SKM-1 treated with dmso at 0.1 percent for 144 hours (cell line): Measurements from ENCODE around the gene CXCR6.

Experiments
- DNase-seq: peaks from one replicate; lab custom pipeline; 2025; ENCODE audit not compliant: unreplicated experiment; lab: John Stamatoyannopoulos, UW

Gene CXCR6

DNA sequence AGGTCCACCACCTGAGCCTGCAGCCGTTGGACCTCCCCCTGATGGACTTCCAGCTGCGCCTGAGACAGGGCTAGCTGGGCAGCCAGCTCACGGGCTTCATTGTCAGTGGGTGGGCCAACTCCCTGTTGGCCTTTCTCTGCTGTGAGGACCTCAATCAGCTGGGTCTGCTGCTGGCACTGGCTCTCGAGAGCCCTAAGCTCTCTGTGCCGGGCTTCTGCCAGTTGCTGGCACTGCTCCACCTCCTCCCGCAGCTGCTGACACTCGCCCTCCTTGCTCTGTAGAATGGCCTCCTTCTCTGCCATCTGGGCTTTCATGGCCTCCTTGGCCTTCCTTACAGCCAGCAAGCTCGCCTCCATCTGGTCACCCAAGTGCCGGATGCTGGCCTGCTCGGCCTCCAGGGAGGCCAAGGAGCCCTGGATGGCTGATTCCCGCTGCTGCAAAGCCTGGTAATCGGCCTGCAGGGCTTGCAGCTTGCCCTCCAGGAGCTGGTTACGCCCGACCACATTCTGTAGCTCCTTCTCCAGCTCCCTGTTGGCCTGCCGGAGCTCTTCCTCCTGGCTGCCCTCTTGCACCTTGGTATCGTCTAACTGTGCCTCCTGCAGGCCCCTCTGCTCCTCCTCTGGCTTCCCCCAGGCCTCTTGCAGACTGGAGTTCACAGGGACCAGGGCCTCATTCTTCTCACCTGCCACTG, 23.8 kb downstream of the CXCR6 start:
- DNase-seq, result no peak

DNA sequence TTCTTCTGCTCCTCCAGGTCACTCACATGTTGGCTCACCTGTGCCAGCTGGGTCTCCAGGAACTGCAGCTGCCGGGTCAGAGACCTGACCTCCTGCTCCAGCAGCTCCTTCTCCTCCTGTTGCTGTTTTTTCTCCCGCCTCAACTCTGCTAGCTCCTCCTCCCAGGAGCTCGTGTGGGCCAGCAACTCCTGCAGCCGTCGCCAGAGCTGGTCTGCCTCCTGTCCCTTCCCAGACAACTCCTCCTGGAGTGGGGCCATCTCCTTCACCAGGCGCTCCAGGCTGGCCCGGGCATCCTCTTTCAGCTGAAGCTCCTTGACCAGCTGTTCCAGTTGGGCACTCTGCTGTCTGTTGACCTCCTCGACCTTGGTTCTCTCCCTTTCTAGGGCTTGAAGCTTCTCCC, 24.5 kb downstream of the CXCR6 start:
- DNase-seq, result no peak

DNA sequence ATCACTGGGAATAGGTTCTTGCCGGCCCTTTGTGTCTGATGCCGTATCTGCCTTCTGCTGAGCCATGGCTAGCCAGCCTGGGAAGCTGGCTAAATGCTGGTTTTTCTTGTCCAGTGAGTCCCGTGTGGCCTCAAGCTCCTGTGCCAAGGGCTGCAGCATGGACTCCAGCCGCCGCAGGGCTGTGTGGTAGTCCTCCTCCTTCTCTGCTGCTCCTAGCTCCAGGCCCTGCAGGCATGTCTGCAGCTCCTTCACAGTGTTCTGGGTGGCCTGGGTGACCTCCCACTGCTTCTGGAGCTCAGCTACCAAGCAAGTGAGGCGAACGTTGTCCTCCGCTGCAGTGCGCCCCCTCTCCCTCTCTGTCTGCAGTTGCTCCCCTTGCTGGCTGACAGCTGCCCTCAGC, 24.9 kb downstream of the CXCR6 start:
- no peak for DNase-seq

DNA sequence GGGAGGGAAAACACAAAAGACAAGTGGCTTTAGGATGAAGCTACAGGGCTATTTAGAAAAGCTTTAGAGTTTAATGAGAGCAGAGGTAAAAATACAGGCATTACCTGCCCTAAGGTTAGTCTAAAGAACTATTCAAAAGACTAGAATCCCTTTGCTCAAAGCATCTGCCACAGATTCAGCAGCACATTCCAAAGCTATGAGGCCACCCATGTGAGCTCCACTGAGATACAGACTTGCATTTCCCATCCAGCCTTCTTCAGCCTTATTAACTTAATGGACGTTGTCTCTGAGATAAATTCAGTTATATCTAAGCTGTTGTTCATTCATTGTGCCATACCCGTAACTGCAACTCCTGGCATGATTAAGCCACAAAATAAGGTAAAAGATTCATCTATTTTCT, 25.4 kb downstream of the CXCR6 start:
- no peak for DNase-seq

DNA sequence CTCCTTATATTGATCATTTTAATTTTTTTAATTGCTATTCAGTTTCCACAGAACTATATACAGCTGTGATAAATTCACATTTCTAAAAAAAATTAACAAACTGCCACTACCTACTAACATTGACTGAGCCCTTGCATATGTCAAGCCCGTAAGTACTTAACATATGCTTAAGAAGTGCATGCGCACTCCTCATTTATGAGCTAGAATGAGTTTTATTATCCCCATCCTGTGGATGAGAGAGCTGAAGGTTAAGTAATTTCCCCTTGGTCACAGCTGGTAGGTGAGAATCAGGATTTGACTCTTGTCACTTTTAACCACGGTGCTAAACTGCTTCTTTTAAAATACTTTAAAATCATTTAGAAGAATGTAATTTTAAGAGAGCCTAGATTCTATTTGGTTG, 25.9 kb downstream of the CXCR6 start:
- DNase-seq, result no peak

DNA sequence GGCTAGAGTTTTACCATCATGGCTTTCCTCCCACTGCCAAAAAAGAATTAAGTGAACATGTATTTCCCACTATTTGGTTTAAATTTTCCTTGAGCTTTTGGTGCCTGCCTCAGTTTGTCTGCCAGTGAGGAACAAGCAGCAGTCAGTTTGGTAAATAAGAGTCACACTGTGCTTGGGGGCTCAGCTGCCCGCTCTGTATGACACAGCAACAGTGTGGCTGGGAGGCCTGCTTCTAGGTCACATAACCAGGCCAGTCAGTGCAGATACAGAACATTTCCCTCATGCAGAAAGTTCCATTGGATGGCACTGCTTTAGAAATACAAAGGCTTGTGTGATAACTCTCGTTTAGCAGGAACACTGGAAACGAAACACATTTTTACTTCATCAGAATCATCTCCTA, 26.7 kb downstream of the CXCR6 start:
- DNase-seq, result no peak

DNA sequence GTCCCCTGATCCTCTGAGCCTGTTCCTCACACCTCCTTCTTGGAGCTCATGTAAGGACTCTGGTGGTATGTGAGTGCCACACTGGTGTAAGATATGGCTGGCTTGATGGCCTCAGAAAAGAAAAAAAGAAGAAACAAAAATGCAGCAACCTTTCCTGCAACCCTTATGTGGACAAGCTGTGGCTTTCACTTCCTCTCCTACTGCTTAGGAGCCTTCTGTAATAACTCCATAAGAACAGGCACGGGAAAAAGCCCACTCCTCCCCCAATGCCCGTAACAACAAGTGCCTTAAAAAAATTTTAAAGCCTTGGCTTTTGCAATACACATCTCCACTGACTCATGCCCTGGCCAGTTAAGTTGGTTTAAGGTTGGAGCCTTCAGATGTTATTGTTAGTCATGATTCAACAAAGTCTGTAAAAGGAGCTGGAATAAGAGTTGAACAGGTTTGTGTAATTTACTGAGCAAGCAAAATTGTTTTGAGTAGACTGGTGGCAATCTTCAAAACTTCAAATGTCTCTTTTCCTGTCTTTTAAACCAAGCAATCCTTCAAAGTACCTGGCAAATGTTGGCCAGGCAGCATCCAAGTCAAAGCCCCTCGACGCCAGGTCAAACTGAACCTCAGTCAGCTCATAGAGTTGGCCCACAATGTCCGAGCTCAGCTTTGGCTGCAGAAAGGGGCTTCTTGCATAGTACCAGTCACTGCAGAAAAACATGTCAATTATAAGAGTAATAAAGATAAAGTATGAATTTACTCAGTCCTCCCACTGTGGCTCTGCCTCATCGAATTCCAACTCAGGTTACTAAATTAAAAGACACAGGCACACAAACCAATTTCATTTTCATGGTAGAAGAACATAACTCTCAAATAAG, 29.5 kb downstream of the CXCR6 start:
- DNase-seq, result peak; percentile 97

DNA sequence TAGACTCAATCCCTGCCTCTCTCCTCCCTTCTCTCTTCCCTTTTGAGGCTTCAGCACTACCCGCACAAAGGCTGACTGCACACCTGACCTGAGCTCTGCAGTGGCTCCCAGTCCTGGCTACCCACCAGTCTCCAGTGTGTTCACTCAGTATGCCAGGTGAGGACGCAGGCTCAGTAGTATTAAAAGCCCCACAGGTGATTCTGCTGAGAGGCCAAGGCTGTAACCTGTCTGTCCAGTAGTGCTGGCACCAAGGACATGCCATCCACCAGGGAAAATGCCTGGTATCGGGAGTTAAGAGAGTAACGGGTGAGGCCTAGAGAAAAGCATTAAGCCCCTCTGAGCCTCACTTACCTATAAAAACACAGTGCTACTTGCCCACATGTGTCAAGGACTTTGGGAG, 31.4 kb downstream of the CXCR6 start:
- DNase-seq, result no peak

DNA sequence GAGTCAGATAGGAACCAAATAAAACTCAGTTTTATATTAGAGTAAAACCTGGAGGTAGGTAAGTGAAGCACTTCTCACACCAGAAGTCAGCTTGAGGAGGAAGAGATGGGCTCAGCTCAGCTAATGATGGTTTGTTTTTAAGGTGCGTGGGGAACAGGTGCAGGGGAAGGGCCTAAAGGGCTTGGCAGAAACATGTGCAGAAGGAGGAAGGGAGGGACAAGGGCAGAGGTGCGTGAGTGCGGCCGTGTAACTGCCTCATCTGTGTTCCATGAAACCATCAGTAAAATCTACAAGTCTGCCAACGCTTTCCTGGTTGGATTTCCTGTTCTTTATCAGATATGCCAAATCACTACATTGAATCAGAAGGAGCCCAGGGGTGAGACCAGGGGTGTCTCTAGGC, 32.4 kb downstream of the CXCR6 start:
- no peak for DNase-seq

DNA sequence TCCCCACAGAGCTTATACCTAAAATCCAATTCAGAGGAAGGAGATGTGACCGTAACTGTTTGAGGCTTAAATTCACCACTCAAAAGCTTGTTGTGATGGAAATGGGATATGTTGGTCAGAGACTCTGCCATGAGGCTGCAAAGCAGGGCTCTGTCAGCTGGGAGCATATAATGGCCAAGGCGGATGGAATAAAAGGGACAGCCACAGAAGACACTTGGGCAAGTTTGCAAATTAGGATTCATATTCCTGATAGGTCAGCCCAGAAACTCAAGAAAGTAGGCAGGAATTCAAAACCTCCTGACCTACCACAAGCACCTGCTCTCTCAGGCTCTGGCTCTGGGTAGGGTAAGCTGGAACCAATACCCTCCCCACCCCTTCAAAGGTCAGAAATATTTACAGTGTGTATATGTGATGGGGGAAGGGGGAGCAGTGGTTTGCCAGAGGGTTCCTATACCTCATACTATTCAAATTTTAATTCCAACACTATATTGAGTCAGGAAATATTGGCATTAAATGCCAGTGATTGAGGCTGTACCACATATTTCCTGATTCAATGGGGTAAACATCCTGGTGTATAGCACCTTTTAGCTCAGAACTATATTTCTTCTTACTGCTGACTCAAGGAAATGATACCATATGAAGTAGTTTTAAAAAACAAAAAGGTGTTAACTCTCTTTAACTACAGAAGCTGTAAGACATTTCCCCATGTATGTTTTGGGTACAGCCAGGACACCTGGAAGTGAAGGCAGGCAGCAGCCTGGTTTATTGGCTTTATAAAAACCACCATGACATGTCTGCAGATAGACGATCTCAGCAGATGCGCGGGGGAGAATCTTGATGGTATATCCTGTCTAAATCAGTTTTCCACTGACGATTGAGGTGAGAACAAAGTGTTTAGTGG, 33.2 kb downstream of the CXCR6 start:
- no peak for DNase-seq

DNA sequence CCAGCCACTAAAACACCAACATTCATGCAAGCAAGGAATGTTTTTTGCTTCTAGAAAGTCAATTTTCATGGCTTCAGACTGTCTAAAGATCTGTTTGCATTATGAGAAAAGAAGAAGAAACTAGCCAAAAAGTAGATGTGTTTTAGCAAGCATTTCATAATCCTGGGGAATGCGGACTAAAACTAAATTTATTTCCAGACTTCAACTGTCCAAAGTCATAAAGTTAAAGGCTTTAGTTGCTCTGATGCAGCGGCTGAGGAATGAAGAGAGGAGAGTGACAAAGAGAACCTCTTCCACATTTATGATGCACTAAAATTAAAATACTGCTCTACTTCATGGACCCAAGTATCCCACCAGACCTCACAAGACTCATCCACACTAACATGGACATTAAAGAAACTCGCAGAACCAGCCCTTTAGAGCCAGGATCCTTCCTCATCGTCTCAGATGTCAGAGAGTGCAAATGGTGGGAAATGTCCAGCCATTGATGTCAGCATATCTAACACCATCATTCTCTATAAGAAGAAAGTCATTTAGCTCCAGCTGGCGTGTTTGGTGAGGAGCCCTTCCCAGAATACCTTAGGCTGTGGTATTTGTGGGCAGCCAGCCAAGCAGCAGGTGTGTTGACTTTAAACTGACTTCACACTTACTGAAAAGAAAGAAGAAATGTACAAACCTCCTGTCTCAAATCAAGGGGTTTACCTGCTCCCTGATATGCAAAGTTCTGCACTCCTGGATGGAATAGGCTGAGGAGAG, 34.9 kb downstream of the CXCR6 start:
- DNase-seq, result no peak

DNA sequence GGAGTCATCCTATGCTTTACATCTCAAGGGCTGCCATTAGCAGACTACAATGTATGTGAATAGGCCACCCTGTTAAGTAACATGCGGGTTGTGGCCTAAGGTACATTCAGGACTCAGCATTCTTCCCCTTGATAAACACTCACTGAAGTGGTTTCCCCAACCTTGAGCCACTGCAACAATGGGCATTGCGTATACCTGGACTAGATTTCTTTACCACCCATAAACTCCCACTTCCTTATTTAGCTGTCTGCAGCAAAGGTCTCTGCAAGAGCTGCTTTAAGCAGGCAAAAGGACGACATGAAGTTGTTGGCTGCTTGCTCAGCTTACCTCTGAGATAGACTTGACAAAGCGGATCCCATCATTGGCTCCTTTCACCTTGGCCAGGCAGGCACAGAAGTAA, 36.1 kb downstream of the CXCR6 start:
- peak; percentile 78 for DNase-seq

DNA sequence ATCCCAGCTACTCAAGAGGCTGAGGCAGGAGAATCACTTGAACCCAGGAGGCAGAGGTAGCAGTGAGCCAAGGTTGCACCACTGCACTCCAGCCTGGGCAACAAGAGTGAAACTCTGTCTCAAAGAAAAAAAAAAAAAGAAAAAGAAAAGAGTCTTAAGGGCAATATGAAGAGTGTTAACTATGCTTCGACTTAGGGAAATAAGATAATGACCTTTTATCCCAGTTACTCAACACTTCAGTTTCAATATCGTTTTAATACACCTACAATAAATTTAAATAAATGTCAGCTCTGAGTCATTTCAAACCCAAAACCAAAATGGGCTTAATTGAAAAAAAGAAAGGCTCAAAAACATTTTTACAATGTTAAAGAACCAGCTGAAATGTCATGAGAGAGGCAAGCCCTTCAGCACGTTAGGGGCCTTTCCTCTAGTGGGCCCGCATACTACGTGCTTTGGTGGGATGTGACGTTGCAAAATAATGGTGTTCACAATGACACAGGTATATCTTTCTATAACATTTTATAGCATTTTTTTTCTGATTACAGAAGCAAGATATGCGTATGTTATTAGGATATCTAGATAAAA, 37.1 kb downstream of the CXCR6 start:
- DNase-seq, result no peak

DNA sequence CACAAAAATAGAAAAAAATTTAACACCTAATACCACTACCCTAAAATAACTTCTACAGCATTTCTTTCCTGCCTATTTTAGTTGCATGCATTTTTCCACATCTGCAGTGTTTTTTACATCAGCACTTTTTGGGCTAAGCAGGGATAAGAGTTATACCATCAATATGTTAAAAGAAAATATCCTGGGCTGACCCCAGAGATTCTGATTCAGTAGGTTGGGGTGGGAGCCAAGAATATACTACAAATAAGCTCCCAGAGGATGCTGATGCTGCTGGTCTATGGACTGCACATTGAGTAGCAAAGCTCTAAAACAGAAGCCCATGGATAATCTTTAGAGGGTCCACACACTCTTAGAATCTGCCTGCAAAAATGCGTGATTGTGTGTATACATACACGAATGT, 37.6 kb downstream of the CXCR6 start:
- DNase-seq, result no peak

DNA sequence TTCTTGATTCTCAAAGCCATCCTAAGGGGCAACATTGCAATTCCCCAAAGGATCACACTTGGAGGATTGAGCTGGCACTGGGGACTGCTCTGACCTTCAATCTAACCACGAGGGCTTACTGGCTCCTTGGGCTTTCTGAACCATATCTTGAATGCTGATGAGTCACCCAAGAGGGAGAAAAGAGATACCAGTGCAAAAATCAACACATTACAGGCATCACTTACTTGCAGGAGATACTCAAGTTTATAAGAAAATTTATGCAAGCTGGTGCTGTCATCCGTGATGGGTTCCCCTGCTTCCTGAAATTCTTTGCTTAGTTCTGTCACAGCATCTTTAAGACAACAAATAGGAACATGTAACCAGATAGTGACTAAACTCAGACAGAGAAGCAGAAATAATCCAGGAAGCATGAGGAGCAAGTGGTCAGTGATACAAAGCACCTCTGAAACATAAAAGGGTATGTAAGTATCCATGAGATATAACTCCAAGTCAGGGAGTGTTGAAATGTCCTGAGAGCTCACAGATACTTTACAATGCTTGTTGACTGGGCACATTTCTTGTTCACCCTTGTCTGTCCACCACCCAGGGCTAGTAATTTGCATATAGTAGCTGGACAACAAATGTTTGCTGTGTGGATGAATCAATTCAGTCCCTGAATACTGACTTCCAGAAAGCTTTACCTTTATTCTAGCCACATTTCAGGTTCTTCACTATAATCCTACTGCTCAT, 38.2 kb downstream of the CXCR6 start:
- no peak for DNase-seq

DNA sequence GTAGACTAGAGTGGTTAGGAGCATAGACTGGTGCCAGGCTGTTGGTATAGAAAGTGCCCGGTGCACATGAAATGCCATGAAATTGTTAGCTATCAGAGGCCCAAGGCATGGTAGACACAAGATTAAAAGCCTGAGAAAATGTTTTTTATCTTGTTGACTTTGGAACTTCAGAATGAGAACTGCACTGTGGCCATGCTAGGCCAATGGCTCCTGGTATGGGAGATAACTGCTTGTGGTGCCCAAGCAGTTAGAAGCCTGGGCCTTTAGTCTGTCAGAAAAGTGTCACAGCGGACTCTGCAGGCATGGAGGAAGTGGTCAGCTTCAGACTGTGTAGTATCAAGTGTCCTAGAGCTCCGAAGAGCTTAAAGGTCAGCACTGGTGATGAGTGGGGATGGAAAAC, 40.5 kb downstream of the CXCR6 start:
- no peak for DNase-seq

DNA sequence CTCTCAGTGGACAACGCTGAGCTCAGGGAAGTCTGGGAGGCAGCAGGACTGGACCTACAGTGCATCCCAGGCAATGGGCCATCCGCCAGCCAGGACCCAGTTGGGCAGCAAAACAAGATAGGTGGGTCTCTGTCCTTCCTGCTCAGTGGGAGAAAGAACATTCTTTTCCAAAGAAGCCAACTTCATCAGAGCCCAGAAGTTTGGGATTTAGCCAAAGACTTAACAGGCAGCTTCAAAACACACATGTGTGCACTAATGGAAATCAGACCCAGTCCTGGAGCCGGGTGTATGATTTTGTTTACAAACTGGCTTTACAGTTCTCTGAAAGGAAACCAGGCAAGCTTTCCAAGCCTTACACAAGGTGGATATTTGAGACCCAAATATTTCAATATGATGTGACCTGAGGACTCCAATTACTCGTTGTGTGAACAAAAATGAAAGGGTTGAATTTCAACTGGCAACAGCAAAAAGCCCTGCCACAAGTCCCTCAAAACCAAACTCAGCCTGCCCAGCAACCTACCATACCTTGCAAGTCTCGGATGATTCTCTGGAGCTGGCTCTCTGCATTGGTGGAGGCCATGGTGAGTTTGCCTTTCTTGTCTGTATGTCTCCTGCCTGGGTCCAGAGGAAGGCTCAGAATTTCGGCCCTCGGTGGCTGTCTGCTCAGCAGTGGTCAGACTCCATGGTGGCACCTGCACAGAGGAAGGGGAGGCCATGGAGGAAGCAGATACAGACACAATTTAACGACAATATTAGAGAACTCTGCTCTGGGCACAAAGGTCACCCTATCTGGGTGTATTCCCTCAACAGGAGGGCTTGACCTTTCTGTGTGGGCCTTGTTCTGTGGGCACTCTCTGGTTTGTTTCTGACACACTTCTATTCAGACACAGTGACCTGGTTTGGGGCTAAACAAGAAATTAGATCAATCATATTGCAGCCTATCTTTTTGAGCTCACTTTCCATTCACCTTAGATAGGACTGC, 41.4 kb downstream of the CXCR6 start:
- no peak for DNase-seq

DNA sequence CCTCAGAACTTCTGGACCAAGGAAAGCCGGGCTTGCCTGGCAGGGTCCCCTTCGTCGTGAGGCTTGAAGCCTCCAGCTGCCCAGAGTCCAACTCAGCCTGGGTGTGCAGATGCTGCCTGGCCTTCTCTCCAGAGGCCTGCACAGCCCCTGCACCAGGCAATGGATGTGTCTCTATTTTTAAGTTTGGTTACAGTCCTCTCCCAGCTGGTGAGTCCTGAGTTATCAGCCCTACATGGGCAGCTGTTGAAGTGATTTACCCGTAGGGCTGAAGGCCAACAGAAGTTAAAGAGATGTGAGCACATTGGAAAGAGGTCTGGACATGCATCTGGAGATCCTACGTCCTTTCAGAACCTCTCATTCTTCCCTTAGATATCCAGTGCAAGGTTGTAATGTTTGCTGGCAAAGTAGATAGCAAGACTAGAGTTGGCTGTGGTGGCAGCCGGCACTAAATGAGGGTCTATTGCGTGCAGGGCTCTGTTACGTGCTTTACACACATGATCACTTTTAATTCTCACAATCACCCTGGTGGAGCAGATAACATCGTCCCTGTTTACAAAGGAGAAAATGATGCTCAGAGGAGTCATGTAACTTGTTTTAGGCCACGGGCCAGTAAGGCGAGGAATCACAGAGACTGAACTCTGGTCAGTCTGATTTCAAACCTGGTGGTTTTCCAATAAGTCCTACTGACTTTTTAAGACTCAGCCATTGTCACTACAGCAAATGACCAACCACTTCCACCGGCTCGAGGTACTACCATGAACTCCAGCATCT, 42.5 kb downstream of the CXCR6 start:
- no peak for DNase-seq
